ENCODE measurements around the gene TYW1.
A peak's percentile ranks its signal among the peaks of the same experiment; 100 is the strongest.
"Not testable (repeated sequence)": the region's sequence is repeated elsewhere in the genome, so short reads cannot be mapped to it uniquely, and the experiment has no call there.

TYW1 gene

GRCh38 chr7:66989552-66989951 lies 7.1 kb upstream of the TYW1 start:
- peak; percentile 45 for FAIRE-seq
- DNase-seq (ENCODE audit: insufficient read length, low spot score), result not testable (repeated sequence)

DNA sequence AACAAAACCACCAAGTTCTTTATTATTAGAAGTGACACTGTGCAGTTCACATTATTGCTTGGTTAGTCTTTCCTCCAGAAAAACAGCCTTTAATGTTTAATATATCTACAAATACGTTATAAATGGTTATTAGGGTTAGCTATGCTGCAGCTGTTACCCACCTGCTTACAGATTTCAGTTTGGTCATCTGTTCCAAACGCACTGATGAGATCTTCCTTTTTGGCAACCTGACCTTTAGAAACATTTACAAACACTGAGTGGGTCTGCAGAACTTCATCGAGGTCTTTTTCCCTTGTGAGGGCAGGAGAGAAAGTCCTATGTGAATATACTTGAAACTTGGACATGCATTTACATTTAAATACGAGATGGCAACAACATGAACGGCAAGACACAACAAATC lies 2.6 kb upstream of the TYW1 start:
- not testable (repeated sequence) for FAIRE-seq; DNase-seq (ENCODE audit: insufficient read length, low spot score)

DNA sequence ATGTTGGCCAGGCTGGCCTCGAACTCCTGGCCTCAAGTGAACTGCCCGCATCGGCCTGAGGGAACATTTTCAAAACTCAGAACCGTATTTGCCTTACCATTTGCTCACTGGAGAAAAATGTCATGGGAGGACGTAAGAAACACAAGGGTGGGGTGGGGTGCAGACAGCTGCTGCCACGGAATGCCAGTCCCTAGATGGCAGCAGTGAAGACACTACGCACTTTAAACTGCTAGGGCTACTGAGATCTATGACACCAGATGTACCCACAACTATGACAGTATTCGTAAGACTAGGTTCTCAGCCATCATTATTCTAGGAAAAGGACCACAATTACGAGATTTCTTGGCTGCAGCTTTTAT lies 2.0 kb upstream of the TYW1 start:
- not testable (repeated sequence) for DNase-seq (ENCODE audit: insufficient read length, low spot score)
- peak; percentile 83 for FAIRE-seq

DNA sequence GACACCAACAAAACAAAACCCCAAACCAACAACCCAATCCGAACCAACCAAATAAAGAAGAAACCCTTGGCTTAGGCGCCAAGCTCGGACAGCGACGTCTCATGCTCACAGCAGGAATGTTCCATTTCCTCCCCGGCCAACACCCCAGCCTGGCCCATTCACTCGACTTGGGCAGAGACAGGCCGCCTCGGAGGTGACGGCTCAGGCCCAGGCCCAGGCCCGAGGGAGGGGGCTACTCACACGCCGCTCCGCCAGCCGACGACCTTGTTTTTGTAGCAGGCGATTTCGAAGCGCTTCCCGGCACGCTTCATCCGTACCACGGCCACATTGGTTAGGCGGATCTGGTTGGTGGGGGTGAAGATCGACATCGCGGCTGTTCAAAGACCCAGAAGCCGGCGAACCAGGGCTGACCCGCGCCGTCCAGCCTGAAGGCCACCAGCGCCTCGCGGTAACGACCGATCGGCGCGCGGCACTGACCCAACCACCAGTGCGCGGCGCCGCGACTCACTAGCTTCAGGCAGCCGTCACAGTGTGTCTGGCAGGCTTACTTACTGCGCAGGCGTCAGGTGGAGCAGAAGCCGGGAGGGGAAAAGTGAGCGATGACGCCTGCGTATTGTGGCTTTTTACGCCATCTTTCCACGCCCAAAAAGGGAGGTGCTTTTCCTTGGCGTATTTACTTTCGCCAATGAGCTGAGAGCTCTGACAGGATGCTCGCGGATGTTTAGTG lies 1.4 kb upstream of the TYW1 start, which contains the start of gene SBDS:
SBDS (minus strand) TSS at position 537 of the 727 bp plus-strand sequence; CDS start at position 368, 169 bp downstream.
- FAIRE-seq (peak; percentile 98), DNase-seq (ENCODE audit: insufficient read length, low spot score) (peak; percentile 35)

DNA sequence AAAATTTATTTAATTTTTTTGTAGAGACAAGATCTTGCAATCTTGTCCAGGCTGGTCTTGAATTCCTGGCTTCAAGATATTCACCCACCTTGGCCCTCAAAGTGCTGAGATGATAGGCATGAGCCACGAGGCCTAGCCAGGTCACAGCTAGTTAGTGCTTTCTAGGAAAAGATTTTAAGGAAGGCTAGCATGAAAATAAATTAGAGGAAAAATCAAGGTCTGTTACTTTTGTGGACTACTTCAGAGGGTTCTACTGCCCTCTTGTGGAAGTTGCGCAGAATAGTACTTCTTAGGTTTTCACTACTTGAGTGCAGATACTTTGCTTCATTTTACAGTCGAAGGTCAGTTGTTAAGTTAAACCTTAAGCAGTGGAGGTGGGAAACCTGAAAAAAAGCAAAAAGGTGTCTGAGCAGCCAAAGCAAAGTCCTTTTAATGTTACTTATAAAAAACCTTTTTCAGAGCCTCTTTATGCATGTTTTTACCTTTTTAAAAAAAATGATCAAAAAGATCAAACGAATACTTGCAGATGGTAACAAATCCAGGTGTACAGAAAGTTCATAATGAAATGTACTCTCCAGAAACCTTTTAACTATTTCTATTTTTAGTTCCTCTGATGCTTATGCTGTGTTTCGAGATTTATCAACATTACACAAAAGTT lies 4.1 kb downstream of the TYW1 start:
- peak; percentile 93 for FAIRE-seq

DNA sequence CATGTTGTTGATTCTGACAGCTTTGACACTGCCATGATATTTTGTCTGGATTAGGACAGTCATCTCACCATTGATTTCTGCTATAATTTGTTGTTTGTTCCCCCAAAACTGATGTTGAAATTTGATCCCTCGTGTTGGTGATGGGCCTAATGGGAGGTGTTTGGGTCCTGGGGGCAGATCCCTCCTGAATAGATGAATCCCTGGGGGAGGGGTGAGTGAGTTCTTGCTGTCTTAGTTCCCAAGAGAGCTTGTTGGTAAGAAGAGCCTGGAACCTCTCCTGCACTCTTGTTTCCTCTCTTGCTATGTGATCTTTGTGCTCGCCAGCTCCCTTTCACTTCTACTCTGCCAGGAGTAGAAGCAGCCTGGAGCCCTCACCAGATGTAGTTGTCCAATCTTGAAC lies 7.5 kb downstream of the TYW1 start:
- DNase-seq (ENCODE audit: insufficient read length, low spot score); FAIRE-seq: not testable (repeated sequence)

More for the DNA sequence above, 4.1 kb downstream of the TYW1 start:
- DNase-seq (ENCODE audit: insufficient read length, low spot score), result not testable (repeated sequence)

- DNase-seq (ENCODE audit: insufficient read length, low spot score), result no peak
- FAIRE-seq, result no peak
Observed at GRCh38 chr7:67006965-67007364, 10.3 kb downstream of the TYW1 start.

- no peak for FAIRE-seq
- no peak for DNase-seq (ENCODE audit: insufficient read length, low spot score)
Observed at GRCh38 chr7:67008260-67008659, 11.6 kb downstream of the TYW1 start.

DNA sequence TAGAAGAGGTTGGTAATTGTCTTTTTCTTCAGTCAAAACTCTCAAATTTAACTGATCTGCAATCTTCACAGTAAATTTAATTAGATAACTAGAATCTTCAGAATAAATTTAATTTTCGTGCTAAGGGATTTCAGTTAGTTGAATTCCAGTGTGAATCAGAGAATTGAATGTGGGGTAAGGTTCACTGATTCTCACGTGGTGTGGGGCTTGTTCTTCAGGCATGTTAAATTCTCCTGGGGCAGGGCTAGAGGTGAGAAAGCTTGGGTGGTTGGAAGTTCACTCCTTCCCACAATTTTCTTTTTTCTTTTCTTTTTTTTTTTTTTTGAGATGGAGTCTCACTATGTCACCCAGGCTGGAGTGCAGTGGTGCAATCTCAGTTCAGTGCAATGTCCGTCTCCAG lies 13.0 kb downstream of the TYW1 start:
- FAIRE-seq; DNase-seq (ENCODE audit: insufficient read length, low spot score): not testable (repeated sequence)

GRCh38 chr7:67014076-67014622 lies 17.5 kb downstream of the TYW1 start:
- not testable (repeated sequence) for DNase-seq (ENCODE audit: insufficient read length, low spot score); FAIRE-seq

GRCh38 chr7:67017971-67018370 lies 21.3 kb downstream of the TYW1 start:
- not testable (repeated sequence) for DNase-seq (ENCODE audit: insufficient read length, low spot score); FAIRE-seq

GRCh38 chr7:67018940-67019339 lies 22.3 kb downstream of the TYW1 start:
- FAIRE-seq (no peak), DNase-seq (ENCODE audit: insufficient read length, low spot score) (no peak)

- FAIRE-seq (no peak), DNase-seq (ENCODE audit: insufficient read length, low spot score) (no peak)
Observed at GRCh38 chr7:67019562-67020390, 23.1 kb downstream of the TYW1 start.

DNA sequence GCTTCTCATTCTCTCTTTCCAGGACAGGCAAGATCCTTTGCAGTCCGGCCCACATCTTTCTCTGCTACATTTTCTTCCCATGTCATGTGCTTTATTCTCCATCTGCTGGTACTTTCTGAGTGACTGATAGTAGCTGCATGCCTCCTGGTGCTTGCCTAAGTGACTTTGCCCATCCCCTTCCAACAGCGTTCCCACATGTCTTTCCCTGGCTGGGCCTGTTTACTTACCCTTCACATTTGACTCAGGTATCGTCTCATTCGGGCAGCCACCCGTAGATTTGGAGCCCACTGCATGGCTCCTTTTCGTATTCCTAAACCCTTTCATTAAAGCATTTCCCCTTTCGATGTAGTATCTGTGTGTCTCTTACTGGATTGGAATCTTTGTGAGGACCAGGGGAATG lies 24.6 kb downstream of the TYW1 start:
- no peak for FAIRE-seq
- DNase-seq (ENCODE audit: insufficient read length, low spot score), result no peak

DNA sequence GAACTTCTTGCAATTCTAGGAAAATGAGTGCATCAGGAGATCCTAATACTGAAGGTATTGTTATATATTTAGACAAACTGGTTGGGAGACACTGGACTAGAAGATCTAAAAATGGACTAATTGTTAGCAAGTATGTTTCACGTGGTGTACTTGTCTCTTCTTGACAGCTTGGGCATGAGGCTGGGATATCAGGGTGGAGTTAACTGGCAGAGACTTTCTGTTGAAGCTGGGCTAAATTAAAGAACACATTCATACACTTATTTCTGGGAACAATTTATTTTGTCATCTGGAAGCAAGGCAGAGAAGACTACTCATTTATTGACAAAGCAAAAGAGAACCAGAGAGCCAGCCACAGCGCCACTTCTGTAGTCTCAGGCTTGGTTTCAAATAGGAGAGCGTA lies 25.9 kb downstream of the TYW1 start:
- FAIRE-seq (no peak), DNase-seq (ENCODE audit: insufficient read length, low spot score) (no peak)

GRCh38 chr7:67025459-67025858 lies 28.8 kb downstream of the TYW1 start:
- FAIRE-seq; DNase-seq (ENCODE audit: insufficient read length, low spot score): not testable (repeated sequence)

GRCh38 chr7:67031685-67032084 lies 35.1 kb downstream of the TYW1 start:
- not testable (repeated sequence) for DNase-seq (ENCODE audit: insufficient read length, low spot score); FAIRE-seq

DNA sequence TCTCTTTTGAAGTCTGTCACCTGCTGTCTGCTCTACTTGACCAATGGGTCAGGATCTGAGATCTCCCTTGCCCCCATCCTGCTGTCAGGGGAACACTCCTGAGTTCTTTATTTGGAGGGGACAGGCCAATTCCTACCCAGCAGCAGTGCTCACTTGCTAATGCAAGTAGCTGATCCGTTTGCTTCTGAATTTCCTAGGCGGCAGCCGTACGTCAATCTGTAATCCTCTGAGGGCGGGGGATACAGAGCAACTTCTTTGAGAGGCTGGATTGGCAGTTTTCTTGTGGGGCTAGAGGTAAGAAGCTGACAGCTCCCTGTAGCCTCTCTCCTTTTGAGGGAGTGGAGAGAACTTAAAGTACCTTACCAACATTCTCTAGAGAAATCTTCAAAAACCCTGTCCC lies 36.6 kb downstream of the TYW1 start:
- DNase-seq (ENCODE audit: insufficient read length, low spot score) (no peak), FAIRE-seq (no peak)

DNA sequence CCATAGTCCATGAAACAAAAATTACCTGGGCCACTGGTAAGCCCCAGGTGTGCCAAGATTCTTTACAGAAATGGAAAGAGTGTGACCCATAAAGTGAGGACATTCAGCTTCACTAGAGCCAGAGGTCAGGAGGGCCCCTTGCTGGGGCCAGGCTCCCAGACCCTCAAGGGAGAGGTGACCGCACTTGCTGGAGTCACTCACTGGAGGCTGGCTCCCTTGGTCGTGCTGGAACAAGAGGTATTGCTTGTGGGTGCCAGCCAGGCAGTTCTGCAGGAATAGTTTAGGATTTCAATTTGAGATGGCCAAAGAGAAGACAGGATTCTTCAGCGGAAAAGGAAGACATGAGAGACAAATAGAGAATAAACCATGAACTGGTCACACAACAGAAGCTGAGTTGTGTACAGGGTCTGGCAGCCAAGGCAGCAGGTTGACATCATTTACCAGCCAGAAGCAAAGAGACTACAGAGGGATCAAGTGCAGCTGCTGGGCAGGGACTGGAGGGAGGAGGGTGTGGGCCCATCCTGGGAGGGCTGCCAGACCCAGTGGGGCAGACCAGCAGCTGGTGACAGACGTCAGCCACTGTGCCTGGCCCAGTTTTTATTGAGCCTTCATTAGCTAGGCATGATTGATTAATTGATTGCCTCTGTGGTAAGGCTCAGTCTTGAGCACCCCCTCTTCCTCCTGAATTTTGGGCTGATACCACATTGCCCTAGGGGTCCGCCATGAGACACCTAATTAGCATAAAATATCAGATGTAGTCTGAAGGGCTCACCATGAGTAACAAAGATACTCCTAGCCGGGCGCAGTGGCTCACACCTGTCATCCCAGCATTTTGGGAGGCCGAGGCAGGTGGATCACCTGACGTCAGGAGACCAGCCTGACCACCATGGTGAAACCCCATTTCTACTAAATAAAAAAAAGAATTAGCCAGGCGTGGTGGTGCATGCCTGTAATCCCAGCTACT lies 40.1 kb downstream of the TYW1 start:
- DNase-seq (ENCODE audit: insufficient read length, low spot score); FAIRE-seq: not testable (repeated sequence)

DNA sequence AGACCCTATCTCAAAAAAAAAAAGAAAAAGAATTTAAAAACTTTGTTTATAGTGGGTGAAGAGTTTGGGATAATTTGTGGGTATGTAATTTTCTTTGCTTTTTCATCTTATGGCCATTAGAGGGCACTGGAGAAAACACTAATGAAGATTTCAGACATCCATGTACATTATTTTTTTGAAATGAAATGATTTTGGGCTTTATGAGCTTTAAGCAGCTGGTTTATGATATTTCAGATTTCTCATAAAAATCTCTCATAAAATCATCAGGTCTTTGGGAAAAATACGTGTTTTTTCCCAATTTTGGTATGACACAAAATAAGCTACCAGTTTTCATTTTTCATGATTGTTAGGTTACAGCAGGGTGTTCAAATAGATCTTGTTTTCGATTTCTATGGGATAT lies 44.2 kb downstream of the TYW1 start:
- FAIRE-seq, result peak; percentile 8

More for the DNA sequence above, 44.2 kb downstream of the TYW1 start:
- not testable (repeated sequence) for DNase-seq (ENCODE audit: insufficient read length, low spot score)
